ENCODE data around the gene AOAH. TPM values are rescaled to one million over a fixed set of nuclear protein-coding genes. Genes with fewer than 3 reads are reported as not detected.

The AOAH gene
- total and polyA plus RNA-seq, 4 experiments from 2014 or later = 1.5 to 5.4 (median 4.2) TPM

GRCh38 chr7:36686499-36686898, 37.8 kb downstream of the AOAH start:
- Mint-ChIP-seq H3K27me3 (no peaks in the 10 kb centered on the region), H3K4me3 (peak overlapping the region in 2 of 8 donors; percentile 16 to 63), H3K36me3 (no peaks in the 10 kb centered on the region), H3K9me3 (no peaks in the 10 kb centered on the region), H3K4me1 (peaks cover 14 to 35% (median 20%) of the 10 kb centered on the region in 4 donors), H3K27ac (peak overlapping the region in 6 of 7 donors; percentile 42 to 92 (median 65))
- DNase-seq = peak in 1 of 5 donors; percentile 37
- ChIA-PET CTCF (ENCODE audit: partially characterized antibody) (interaction anchor here (1.2 to 1.3 kb wide), 2 partner anchors 16 to 19 kb away, joined by 4 to 5 read pairs; no protein-coding TSS in a partner anchor), POLR2A (ENCODE audit: partially characterized antibody) (interaction anchor here (0.6 to 1.3 kb wide), 2 partner anchors 8 to 761 kb away, joined by 3 to 7 read pairs; no protein-coding TSS in a partner anchor)
- Histone ChIP-seq H3K27me3 (ENCODE audit: insufficient read depth, low read length) (no peaks in the 10 kb centered on the region), H3K4me3 (ENCODE audit: low read length in 2 of 2) (no peak overlapping the region), H3K9me3 (ENCODE audit: control insufficient read depth in 1 of 2, low read length in 2 of 2) (no peaks in the 10 kb centered on the region), H3K36me3 (ENCODE audit: insufficient read depth, low read length) (no peaks in the 10 kb centered on the region), H3K27ac (ENCODE audit: low read depth, low read length) (no peak overlapping the region), H3K4me1 (ENCODE audit: insufficient read depth, low read length) (peaks cover 9% of the 10 kb centered on the region)
- intact Hi-C loops (cut with micrococcal nuclease) = no loop called here

- no peaks in the 10 kb centered on the region for H3K27me3 Mint-ChIP-seq
- POLR2A ChIA-PET (ENCODE audit: partially characterized antibody) = no interaction called here
- Histone ChIP-seq H3K27me3 (ENCODE audit: insufficient read depth, low read length) (no peaks in the 10 kb centered on the region), H3K27ac (ENCODE audit: low read depth, low read length) (no peak overlapping the region), H3K4me1 (ENCODE audit: insufficient read depth, low read length) (peaks cover 9% of the 10 kb centered on the region), H3K4me3 (ENCODE audit: low read length in 2 of 2) (no peak overlapping the region), H3K9me3 (ENCODE audit: control insufficient read depth in 1 of 2, low read length in 2 of 2) (no peaks in the 10 kb centered on the region), H3K36me3 (ENCODE audit: insufficient read depth, low read length) (no peaks in the 10 kb centered on the region)
- no peak overlapping the region for H3K4me3 Mint-ChIP-seq
- peaks cover 12 to 25% (median 14%) of the 10 kb centered on the region in 4 donors for H3K4me1 Mint-ChIP-seq
- no peak for DNase-seq
- H3K27ac Mint-ChIP-seq = no peak overlapping the region
- no peaks in the 10 kb centered on the region for H3K36me3 Mint-ChIP-seq
- intact Hi-C loops (cut with micrococcal nuclease) = no loop called here
- CTCF ChIA-PET (ENCODE audit: partially characterized antibody) = interaction anchor here (0.7 to 1.4 kb wide), 5 partner anchors 14 to 497 kb away, joined by 3 to 13 read pairs (median 3); no protein-coding TSS in a partner anchor
- H3K9me3 Mint-ChIP-seq = no peaks in the 10 kb centered on the region
Observed at GRCh38 chr7:36684954-36685353, 39.3 kb downstream of the AOAH start.

- no peak for DNase-seq
- Histone ChIP-seq H3K9me3 (ENCODE audit: control insufficient read depth in 1 of 2, low read length in 2 of 2) (no peaks in the 10 kb centered on the region), H3K27me3 (ENCODE audit: insufficient read depth, low read length) (no peaks in the 10 kb centered on the region), H3K36me3 (ENCODE audit: insufficient read depth, low read length) (no peaks in the 10 kb centered on the region), H3K4me3 (ENCODE audit: low read length in 2 of 2) (no peak overlapping the region), H3K27ac (ENCODE audit: low read depth, low read length) (no peak overlapping the region), H3K4me1 (ENCODE audit: insufficient read depth, low read length) (peaks cover 11% of the 10 kb centered on the region)
- intact Hi-C loops (cut with micrococcal nuclease) = no loop called here
- Mint-ChIP-seq H3K27ac (peak overlapping the region in 1 of 7 donors; percentile 39), H3K4me1 (peaks cover 15 to 26% (median 17%) of the 10 kb centered on the region in 4 donors), H3K4me3 (no peak overlapping the region), H3K27me3 (no peaks in the 10 kb centered on the region), H3K36me3 (no peaks in the 10 kb centered on the region), H3K9me3 (no peaks in the 10 kb centered on the region)
- CTCF ChIA-PET (ENCODE audit: partially characterized antibody) = interaction anchor here (1.1 to 4.0 kb wide), 4 partner anchors 13 to 515 kb away, joined by 3 to 36 read pairs (median 8); no protein-coding TSS in a partner anchor
- POLR2A ChIA-PET (ENCODE audit: partially characterized antibody) = no interaction called here
Observed at GRCh38 chr7:36683695-36684357, 40.5 kb downstream of the AOAH start.

GRCh38 chr7:36683111-36683510, 41.2 kb downstream of the AOAH start:
- Mint-ChIP-seq H3K36me3 (no peaks in the 10 kb centered on the region), H3K27ac (no peak overlapping the region), H3K9me3 (peaks cover 0 to 5% (median 0%) of the 10 kb centered on the region in 8 donors), H3K27me3 (no peaks in the 10 kb centered on the region), H3K4me1 (peaks cover 22 to 33% (median 24%) of the 10 kb centered on the region in 4 donors), H3K4me3 (no peak overlapping the region)
- ChIA-PET POLR2A (ENCODE audit: partially characterized antibody) (no interaction called here), CTCF (ENCODE audit: partially characterized antibody) (interaction anchor here (1.1 to 4.0 kb wide), 5 partner anchors 12 to 516 kb away, joined by 3 to 36 read pairs (median 4); no protein-coding TSS in a partner anchor)
- H3K27me3 ChIP-seq (ENCODE audit: insufficient read depth, low read length) = no peaks in the 10 kb centered on the region
- H3K4me1 ChIP-seq (ENCODE audit: insufficient read depth, low read length) = peaks cover 18% of the 10 kb centered on the region
- no peak overlapping the region for H3K27ac ChIP-seq (ENCODE audit: low read depth, low read length)
- intact Hi-C loops (cut with micrococcal nuclease) = no loop called here
- no peaks in the 10 kb centered on the region for H3K36me3 ChIP-seq (ENCODE audit: insufficient read depth, low read length)
- no peaks in the 10 kb centered on the region for H3K9me3 ChIP-seq (ENCODE audit: control insufficient read depth in 1 of 2, low read length in 2 of 2)
- H3K4me3 ChIP-seq (ENCODE audit: low read length in 2 of 2) = no peak overlapping the region
- no peak for DNase-seq

GRCh38 chr7:36682102-36682501, 42.2 kb downstream of the AOAH start:
- H3K4me1 ChIP-seq (ENCODE audit: insufficient read depth, low read length) = peaks cover 25% of the 10 kb centered on the region
- Mint-ChIP-seq H3K27ac (peak overlapping the region in 2 of 7 donors; percentile 26 to 30), H3K4me3 (no peak overlapping the region), H3K4me1 (peaks cover 29 to 44% (median 31%) of the 10 kb centered on the region in 4 donors), H3K9me3 (peaks cover 0 to 5% (median 0%) of the 10 kb centered on the region in 8 donors), H3K27me3 (no peaks in the 10 kb centered on the region), H3K36me3 (no peaks in the 10 kb centered on the region)
- no peaks in the 10 kb centered on the region for H3K36me3 ChIP-seq (ENCODE audit: insufficient read depth, low read length)
- H3K27me3 ChIP-seq (ENCODE audit: insufficient read depth, low read length) = no peaks in the 10 kb centered on the region
- H3K4me3 ChIP-seq (ENCODE audit: low read length in 2 of 2) = no peak overlapping the region
- no peak overlapping the region for H3K27ac ChIP-seq (ENCODE audit: low read depth, low read length)
- intact Hi-C loops (cut with micrococcal nuclease) = no loop called here
- DNase-seq = peak in 1 of 5 donors; percentile 3
- ChIA-PET CTCF (ENCODE audit: partially characterized antibody) (interaction anchor here (0.7 to 4.0 kb wide), 9 partner anchors 11 to 520 kb away, joined by 3 to 36 read pairs (median 4); no protein-coding TSS in a partner anchor), POLR2A (ENCODE audit: partially characterized antibody) (interaction anchor here (0.6 kb wide), 1 partner anchor 518 kb away, joined by 3 read pairs; no protein-coding TSS in a partner anchor)
- no peaks in the 10 kb centered on the region for H3K9me3 ChIP-seq (ENCODE audit: control insufficient read depth in 1 of 2, low read length in 2 of 2)

- Histone ChIP-seq H3K4me1 (ENCODE audit: insufficient read depth, low read length) (peaks cover 16% of the 10 kb centered on the region), H3K4me3 (ENCODE audit: low read length in 2 of 2) (no peak overlapping the region), H3K27me3 (ENCODE audit: insufficient read depth, low read length) (no peaks in the 10 kb centered on the region), H3K27ac (ENCODE audit: low read depth, low read length) (no peak overlapping the region), H3K9me3 (ENCODE audit: control insufficient read depth in 1 of 2, low read length in 2 of 2) (no peaks in the 10 kb centered on the region), H3K36me3 (ENCODE audit: insufficient read depth, low read length) (no peaks in the 10 kb centered on the region)
- Mint-ChIP-seq H3K27ac (peak overlapping the region; percentile 79 to 96 (median 89)), H3K27me3 (no peaks in the 10 kb centered on the region), H3K4me1 (peaks cover 18 to 39% (median 28%) of the 10 kb centered on the region in 4 donors), H3K9me3 (peaks cover 0 to 5% (median 0%) of the 10 kb centered on the region in 8 donors), H3K4me3 (peak overlapping the region in 7 of 8 donors; percentile 55 to 84 (median 68)), H3K36me3 (no peaks in the 10 kb centered on the region)
- POLR2A ChIA-PET (ENCODE audit: partially characterized antibody) = interaction anchor here (0.8 to 2.1 kb wide), 16 partner anchors 9 to 504 kb away, joined by 3 to 14 read pairs (median 4); partner anchors contain the start of genes ANLN and AOAH
- CTCF ChIA-PET (ENCODE audit: partially characterized antibody) = interaction anchor here (0.6 to 2.6 kb wide), 18 partner anchors 8 to 607 kb away, joined by 3 to 13 read pairs (median 5); partner anchors contain the start of gene AOAH
- intact Hi-C loops (cut with micrococcal nuclease) = loop anchor here (2.0 to 5.0 kb wide), 3 partner anchors 47 to 505 kb away; partner anchors contain the start of gene AOAH
- DNase-seq = peak in 2 of 5 donors; percentile 10 to 11
Observed at GRCh38 chr7:36677769-36678437, 46.4 kb downstream of the AOAH start.

All from CD4-positive, alpha-beta memory T cell (primary cell).